HFFc6 (cell line): ENCODE results near the gene ZBED3. TPM values are rescaled to one million over a fixed set of nuclear protein-coding genes. Genes with fewer than 3 reads are reported as not detected.
"Not testable (repeated sequence)": the region's sequence is repeated elsewhere in the genome, so short reads cannot be mapped to it uniquely, and the experiment has no call there.

Source experiments
- DNase-seq: peaks from one replicate; pipeline ENCODE4 v3.0.0-alpha.2; 2018
- H3K27ac Mint-ChIP-seq: 2 replicates; pipeline ENCODE4 v1.8.0; 2020; ENCODE audit warnings: mild to moderate bottlenecking, mixed read lengths
- H3K27me3 Mint-ChIP-seq: 2 replicates; pipeline ENCODE4 v1.8.0; 2021; ENCODE audit warnings: mild to moderate bottlenecking, moderate library complexity, mixed read lengths; ENCODE audit not compliant: insufficient read depth
- H3K36me3 Mint-ChIP-seq: 2 replicates; pipeline ENCODE4 v1.8.0; 2021; ENCODE audit warnings: low read depth, mixed read lengths
- H3K4me1 Mint-ChIP-seq: 2 replicates; pipeline ENCODE4 v1.8.0; 2020; ENCODE audit warnings: low read depth, mixed read lengths
- H3K4me3 Mint-ChIP-seq: 2 replicates; pipeline ENCODE4 v1.8.0; 2020; ENCODE audit warnings: mild to moderate bottlenecking, moderate library complexity, mixed read lengths
- H3K9me3 Mint-ChIP-seq: 2 replicates; pipeline ENCODE4 v1.8.0; 2020; ENCODE audit warnings: mild to moderate bottlenecking, mixed read lengths
- CTCF ChIP-seq: fragments of 200-600 bp; sonication (generic); IDR thresholded peaks from 2 replicates; pipeline ENCODE4 v1.5.0; 2021; ENCODE audit warnings: antibody characterized with exemption, mild to moderate bottlenecking
- total RNA-seq, 6 experiments: library from RNA; stranded (reverse); fragmentation: NEBNext Ultra II Directional; extraction: Animal tissue kit (Norgen Biotek cat#: 25700); gene quantifications; 2 replicates in 1 of 6; 3 replicates in 5 of 6; pipeline ENCODE4 v1.2.3, GENCODE V29; 2021

ZBED3 gene
- total RNA-seq, 6 experiments from 2014 or later: 1.7 to 2.1 (median 1.9) TPM

- Mint-ChIP-seq H3K4me1 (peaks cover 10% of the 10 kb centered on the region), H3K36me3 (peaks cover 4% of the 10 kb centered on the region; the same call in 1 of the 2 replicates), H3K4me3 (peak overlapping the region; percentile 95), H3K27me3 (peaks cover 10% of the 10 kb centered on the region), H3K9me3 (no peaks in the 10 kb centered on the region), H3K27ac (peak overlapping the region; percentile 93)
- no peak for TF ChIP-seq CTCF
- DNase-seq: no peak
Observed at GRCh38 chr5:77086368-77086688, 757 bp downstream of the ZBED3 start.

GRCh38 chr5:77083088-77083487 is 4.0 kb downstream of the ZBED3 start:
- DNase-seq: no peak
- H3K27ac Mint-ChIP-seq: no peak overlapping the region
- no peak overlapping the region for H3K4me3 Mint-ChIP-seq
- no peaks in the 10 kb centered on the region for H3K36me3 Mint-ChIP-seq
- no peaks in the 10 kb centered on the region for H3K9me3 Mint-ChIP-seq
- H3K4me1 Mint-ChIP-seq: peaks cover 10% of the 10 kb centered on the region
- H3K27me3 Mint-ChIP-seq: no peaks in the 10 kb centered on the region; the same call in 1 of the 2 replicates
- TF ChIP-seq CTCF: no peak

- H3K27me3 Mint-ChIP-seq: no peaks in the 10 kb centered on the region; the same call in 1 of the 2 replicates
- no peak overlapping the region for H3K4me3 Mint-ChIP-seq
- no peaks in the 10 kb centered on the region for H3K9me3 Mint-ChIP-seq
- peaks cover 3% of the 10 kb centered on the region for H3K4me1 Mint-ChIP-seq
- no peak overlapping the region for H3K27ac Mint-ChIP-seq
- no peaks in the 10 kb centered on the region for H3K36me3 Mint-ChIP-seq
- DNase-seq: no peak
- no peak for TF ChIP-seq CTCF
Observed at GRCh38 chr5:77082280-77082679, 4.8 kb downstream of the ZBED3 start.

GRCh38 chr5:77080905-77081304 is 6.2 kb downstream of the ZBED3 start:
- Mint-ChIP-seq H3K9me3 (no peaks in the 10 kb centered on the region), H3K27ac (no peak overlapping the region), H3K4me1 (no peaks in the 10 kb centered on the region), H3K36me3 (peaks cover 4% of the 10 kb centered on the region; the same call in 1 of the 2 replicates), H3K4me3 (no peak overlapping the region), H3K27me3 (peaks cover 3% of the 10 kb centered on the region)
- DNase-seq: no peak
- TF ChIP-seq CTCF: no peak

- not testable (repeated sequence) for H3K36me3 Mint-ChIP-seq, DNase-seq, H3K4me3 Mint-ChIP-seq, H3K4me1 Mint-ChIP-seq, H3K27ac Mint-ChIP-seq, H3K27me3 Mint-ChIP-seq, H3K9me3 Mint-ChIP-seq
Observed at GRCh38 chr5:77080479-77080878, 6.6 kb downstream of the ZBED3 start.

GRCh38 chr5:77077829-77078176 is 9.3 kb downstream of the ZBED3 start:
- peak; percentile 58; the same call in 1 of the 2 replicates for TF ChIP-seq CTCF
- Mint-ChIP-seq H3K9me3 (no peaks in the 10 kb centered on the region), H3K27me3 (peaks cover 3% of the 10 kb centered on the region), H3K27ac (no peak overlapping the region), H3K36me3 (peaks cover 4% of the 10 kb centered on the region; the same call in 1 of the 2 replicates), H3K4me3 (no peak overlapping the region; the same call in 1 of the 2 replicates), H3K4me1 (peaks cover 16% of the 10 kb centered on the region)
- DNase-seq: no peak
